Activated T-cell treated with anti-CD3 and anti-CD28 coated beads, Interleukin-2, amount 50 U/mL, for 4 hours (primary cell): Measurements from ENCODE around the gene PRAMEF11. TPM values are rescaled to one million over a fixed set of nuclear protein-coding genes. Genes with fewer than 3 reads are reported as not detected.
"Not testable (repeated sequence)": the region's sequence is repeated elsewhere in the genome, so short reads cannot be mapped to it uniquely, and the experiment has no call there.

ENCODE experiments used
- ATAC-seq, 2 donors: fragments of 200-7000 bp; cut with Tn5 transposase; one replicate each; pipeline ENCODE4 v1.10.0; 2021
- DNase-seq: peaks from one replicate; pipeline ENCODE4 v3.0.0-alpha.2; 2020
- H3K27me3 Mint-ChIP-seq: one replicate; pipeline ENCODE4 v1.8.0; 2021; ENCODE audit warnings: low read depth, mixed read lengths
- H3K36me3 Mint-ChIP-seq: one replicate; pipeline ENCODE4 v1.8.0; 2022; ENCODE audit warnings: mixed read lengths; ENCODE audit not compliant: insufficient read depth
- H3K4me1 Mint-ChIP-seq: one replicate; pipeline ENCODE4 v1.8.0; 2021; ENCODE audit warnings: low read depth, mixed read lengths
- H3K4me3 Mint-ChIP-seq: one replicate; pipeline ENCODE4 v1.8.0; 2021; ENCODE audit warnings: mild to moderate bottlenecking, moderate library complexity, mixed read lengths
- H3K9me3 Mint-ChIP-seq: one replicate; pipeline ENCODE4 v1.8.0; 2021; ENCODE audit warnings: mixed read lengths
- total RNA-seq, 3 donors: library from RNA; stranded (reverse); gene quantifications; one replicate each; pipeline ENCODE4 v1.2.1, GENCODE V29; 2021

Gene PRAMEF11
- total RNA-seq = not detected

DNA sequence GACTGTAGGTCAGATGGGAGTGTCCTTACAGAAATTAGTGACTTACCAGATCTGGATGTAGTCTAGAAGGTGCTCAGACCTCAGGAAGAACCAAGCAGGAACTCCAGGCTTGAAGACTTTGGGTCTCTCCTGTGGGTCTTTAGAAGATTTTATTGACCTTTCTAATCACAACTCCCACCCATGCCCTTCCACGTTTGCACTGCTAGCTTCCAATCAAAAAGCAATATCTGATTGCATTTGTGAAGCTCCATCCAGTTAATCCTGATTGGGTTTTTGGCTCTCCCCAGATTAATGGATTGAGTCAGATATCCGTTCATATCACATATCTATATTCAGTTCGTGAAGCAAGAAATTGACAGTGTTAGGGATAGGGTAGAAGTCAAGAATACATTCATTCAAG, at the start of gene PRAMEF11:
PRAMEF11 (minus strand) TSS at position 101 of the 400 bp plus-strand sequence. CDS start 2,621 bp downstream, outside the sequence.
- H3K9me3 Mint-ChIP-seq, H3K4me3 Mint-ChIP-seq, DNase-seq, H3K4me1 Mint-ChIP-seq, H3K36me3 Mint-ChIP-seq, ATAC-seq: not testable (repeated sequence)
- peaks cover 15% of the 10 kb centered on the region for H3K27me3 Mint-ChIP-seq

DNA sequence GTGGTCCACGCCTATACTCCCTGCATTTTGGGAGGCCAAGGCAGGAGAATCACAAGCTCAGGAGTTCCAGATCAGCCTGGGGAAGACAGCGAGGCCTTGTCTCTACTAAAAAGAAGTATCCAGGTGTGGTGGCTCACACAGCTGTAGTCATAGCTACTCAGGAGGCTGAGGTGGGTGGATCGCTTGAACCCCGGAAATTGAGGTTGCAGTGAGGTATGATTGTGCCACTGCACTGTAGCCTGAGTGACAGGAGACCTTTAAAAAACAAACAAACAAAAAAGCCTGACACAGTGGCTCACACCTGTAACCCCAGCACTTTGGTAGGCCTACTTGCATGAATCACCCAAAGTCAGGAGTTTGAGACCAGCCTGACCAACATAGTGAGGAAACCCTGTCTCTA, 47.2 kb upstream of the PRAMEF11 start:
- not testable (repeated sequence) for DNase-seq, H3K27me3 Mint-ChIP-seq, H3K4me3 Mint-ChIP-seq, ATAC-seq, H3K9me3 Mint-ChIP-seq, H3K4me1 Mint-ChIP-seq, H3K36me3 Mint-ChIP-seq

DNA sequence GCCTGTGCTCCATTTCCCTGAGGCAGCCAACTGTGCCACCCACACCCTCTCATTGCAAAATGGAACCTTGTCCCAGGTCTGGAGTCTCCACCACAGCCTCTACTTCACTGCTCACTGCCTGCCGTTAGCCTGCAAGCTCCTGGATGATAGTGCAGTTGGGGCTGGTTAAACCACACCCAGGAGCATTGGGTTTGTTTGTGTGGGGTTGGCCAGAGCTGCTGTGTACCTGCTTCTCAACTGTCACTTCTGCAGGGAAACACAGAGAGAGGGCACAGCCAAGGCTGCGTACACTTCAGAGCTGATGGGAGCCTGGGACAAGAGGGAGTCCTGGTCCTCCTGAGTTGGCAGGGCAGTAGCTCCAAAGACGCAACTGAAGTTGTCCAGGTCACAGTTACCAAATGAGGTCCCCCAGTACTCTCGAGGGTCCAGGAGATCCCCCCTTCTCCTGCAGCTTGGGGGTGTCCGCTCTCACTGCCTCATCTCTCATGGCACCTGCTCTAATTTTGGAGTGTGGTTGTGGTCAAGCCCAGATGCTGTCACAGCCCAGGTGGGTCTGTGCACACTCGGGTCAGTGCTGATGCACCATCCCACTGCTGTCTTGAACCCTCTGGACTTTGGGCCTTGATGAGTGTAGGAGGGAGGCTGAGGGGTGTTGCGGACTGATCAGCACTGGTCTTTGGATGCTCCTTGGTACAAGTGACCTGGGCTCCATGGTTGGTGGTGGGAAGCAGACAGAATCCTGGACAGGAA, 32.1 kb upstream of the PRAMEF11 start:
- not testable (repeated sequence) for DNase-seq, ATAC-seq, H3K4me1 Mint-ChIP-seq, H3K9me3 Mint-ChIP-seq, H3K4me3 Mint-ChIP-seq, H3K27me3 Mint-ChIP-seq, H3K36me3 Mint-ChIP-seq

DNA sequence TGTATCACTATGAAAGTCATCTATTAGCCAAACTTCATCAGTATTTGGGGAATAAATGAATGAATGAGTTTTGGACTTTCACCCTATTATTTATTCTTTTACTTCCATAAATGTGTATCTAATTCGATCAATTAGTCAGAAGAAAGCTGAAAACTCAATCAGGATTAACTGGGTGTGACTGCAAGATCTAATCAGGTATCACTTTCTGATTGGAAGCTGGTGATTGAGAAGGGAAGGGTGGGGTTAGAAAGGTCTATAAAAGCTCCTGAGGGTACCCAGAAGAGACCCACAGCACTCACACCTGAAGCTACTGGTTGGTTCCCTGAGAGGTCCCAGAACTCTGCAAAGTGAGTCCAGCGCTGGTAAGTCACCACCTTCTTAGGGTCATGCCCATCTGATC, 25.6 kb upstream of the PRAMEF11 start, which contains the start of gene PRAMEF2:
PRAMEF2 (plus strand) TSS at position 301 of the 400 bp plus-strand sequence. CDS start 1,924 bp downstream, outside the sequence.
- H3K9me3 Mint-ChIP-seq, DNase-seq, H3K4me3 Mint-ChIP-seq, ATAC-seq, H3K4me1 Mint-ChIP-seq, H3K36me3 Mint-ChIP-seq: not testable (repeated sequence)
- peaks cover 11% of the 10 kb centered on the region for H3K27me3 Mint-ChIP-seq

DNA sequence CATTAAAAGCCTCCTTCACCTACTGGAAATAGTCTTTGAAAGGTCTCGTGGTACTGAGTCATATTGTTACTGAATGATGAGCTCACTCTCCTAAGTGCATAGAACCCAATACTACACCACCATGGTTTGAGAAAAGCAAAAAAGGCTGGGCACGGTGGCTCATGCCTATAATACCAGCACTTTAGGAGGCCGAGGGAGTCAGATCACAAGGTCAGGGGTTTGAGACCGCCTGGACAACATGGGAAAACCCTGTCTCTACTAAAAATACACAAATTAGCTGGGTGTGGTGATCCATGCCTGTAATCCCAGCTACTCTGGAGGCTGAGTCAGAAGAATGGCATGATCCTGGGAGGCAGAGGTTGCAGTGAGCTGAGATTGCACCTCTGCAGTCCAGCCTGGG, 20.6 kb upstream of the PRAMEF11 start:
- no peaks in the 10 kb centered on the region for H3K4me1 Mint-ChIP-seq
- no peak for ATAC-seq
- H3K4me3 Mint-ChIP-seq = no peak overlapping the region
- H3K36me3 Mint-ChIP-seq = no peaks in the 10 kb centered on the region
- H3K27me3 Mint-ChIP-seq = peaks cover 22% of the 10 kb centered on the region
- no peaks in the 10 kb centered on the region for H3K9me3 Mint-ChIP-seq
- DNase-seq = no peak

DNA sequence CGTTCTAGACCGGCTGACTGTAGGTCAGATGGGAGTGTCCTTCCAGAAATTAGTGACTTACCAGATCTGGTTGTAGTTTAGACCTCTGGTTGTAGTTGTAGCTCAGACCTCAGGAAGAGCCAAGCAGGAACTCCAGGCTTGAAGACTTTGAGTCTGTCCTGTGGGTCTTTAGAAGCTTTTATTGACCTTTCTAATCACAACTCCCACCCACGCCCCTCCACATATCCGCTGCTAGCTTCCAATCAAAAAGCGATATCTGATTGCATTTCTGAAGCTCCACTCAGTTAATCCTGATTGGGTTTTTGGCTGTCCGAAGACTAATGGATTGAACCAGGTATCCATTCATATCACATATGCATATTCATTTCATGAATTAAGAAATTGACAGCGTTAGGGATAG, 17.4 kb upstream of the PRAMEF11 start, which contains the start of gene HNRNPCL1:
HNRNPCL1 (minus strand) TSS at position 101 of the 400 bp plus-strand sequence. CDS start 431 bp downstream, outside the sequence.
- DNase-seq, ATAC-seq, H3K4me3 Mint-ChIP-seq, H3K4me1 Mint-ChIP-seq, H3K36me3 Mint-ChIP-seq, H3K9me3 Mint-ChIP-seq: not testable (repeated sequence)
- peaks cover 18% of the 10 kb centered on the region for H3K27me3 Mint-ChIP-seq

DNA sequence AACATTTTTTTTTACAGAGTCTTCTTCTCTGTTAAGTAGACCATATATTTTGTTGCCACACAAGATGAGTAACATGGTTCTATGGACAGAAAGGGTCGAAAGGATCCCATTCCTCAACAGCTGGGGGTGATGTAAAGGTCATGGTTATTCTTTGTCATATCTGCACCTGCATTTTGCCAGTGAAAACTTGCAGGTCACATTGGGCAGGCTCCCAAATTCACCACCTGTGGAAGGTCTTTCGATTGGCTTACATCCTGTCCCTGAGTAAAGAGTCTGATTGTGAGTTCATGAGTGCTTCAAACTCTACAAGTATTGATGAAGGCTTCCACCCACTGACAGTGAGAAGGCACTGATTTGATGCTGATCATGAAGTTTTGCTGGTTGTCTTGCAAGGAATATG, 2.0 kb upstream of the PRAMEF11 start:
- not testable (repeated sequence) for ATAC-seq

DNA sequence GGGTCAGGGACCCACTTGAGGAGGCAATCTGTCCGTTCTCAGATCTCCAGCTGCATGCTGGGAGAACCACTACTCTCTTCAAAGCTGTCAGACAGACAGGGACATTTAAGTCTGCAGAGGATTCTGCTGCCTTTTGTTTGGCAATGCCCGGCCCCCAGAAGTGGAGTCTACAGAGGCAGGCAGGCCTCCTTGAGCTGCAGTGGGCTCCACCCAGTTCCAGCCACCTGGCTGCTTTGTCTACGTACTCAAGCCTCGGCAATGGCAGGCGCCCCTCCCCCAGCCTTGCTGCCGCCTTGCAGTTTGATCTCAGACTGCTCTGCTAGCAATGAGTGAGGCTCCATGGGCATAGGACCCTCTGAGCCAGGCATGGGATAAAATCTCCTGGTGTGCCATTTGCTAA, 12.1 kb downstream of the PRAMEF11 start:
- not testable (repeated sequence) for H3K4me3 Mint-ChIP-seq, H3K9me3 Mint-ChIP-seq, H3K4me1 Mint-ChIP-seq, ATAC-seq, DNase-seq, H3K36me3 Mint-ChIP-seq
- H3K27me3 Mint-ChIP-seq = peaks cover 22% of the 10 kb centered on the region

More for the DNA sequence above, 2.0 kb upstream of the PRAMEF11 start:
- H3K4me3 Mint-ChIP-seq, H3K36me3 Mint-ChIP-seq, H3K4me1 Mint-ChIP-seq, DNase-seq, H3K9me3 Mint-ChIP-seq: not testable (repeated sequence)
- peaks cover 16% of the 10 kb centered on the region for H3K27me3 Mint-ChIP-seq

DNA sequence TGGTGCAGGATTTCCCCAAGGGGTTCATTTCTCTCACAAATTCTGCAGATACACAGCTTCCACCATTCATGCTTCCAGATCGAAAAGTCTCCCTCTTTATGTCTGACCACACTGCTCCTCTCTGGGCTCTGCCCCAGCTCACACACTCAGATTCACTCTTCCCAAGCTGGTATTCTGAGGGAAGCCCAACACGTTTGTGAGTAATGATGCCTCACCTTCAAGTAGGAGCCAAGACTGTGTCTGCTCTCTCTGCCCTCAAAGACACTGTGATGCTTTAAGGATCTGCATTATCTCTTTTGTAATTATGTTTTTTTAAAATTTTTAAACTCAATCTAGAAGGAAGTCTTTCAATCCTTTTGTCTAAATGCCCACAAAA, 19.8 kb downstream of the PRAMEF11 start:
- Mint-ChIP-seq H3K27me3 (peaks cover 32% of the 10 kb centered on the region), H3K4me3 (no peak overlapping the region), H3K36me3 (no peaks in the 10 kb centered on the region), H3K4me1 (no peaks in the 10 kb centered on the region), H3K9me3 (peaks cover 2% of the 10 kb centered on the region)
- ATAC-seq (no peak), DNase-seq (no peak)

DNA sequence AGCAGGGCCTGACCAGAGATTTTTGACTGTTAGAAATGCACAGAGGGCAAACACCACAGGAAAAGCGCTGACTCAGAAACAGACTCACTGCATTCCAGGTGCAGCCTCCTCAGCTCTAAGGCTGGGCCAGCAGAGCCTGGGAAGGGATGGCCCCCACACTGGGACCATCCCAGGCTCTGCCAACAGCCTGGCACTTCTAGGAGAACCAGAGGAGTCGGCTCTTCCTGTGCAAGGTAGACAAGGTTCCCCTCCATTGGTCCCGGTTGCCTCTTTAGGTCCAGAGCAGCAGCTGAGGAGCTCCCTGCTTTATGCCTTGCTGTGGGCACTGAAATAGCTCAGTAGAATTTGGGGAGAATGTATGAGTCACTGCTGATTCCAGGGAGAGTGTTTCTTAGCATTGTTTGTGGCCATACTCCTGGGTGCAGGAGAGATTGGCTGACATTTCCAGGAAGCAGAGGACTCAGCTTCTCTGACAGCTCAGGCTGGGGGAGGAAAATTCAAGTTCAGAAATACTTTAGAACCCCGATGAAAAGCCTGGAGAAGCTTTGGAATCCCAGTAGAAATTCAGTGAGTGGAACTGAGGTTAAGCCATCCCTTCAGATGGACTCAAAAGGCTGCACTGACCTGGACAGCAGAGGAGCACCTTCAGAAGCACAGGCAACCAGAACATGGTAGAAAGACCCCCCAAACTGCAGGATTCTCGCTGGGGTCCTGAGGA, 20.4 kb downstream of the PRAMEF11 start:
- H3K4me1 Mint-ChIP-seq = no peaks in the 10 kb centered on the region
- ATAC-seq = no peak
- H3K36me3 Mint-ChIP-seq = no peaks in the 10 kb centered on the region

DNA sequence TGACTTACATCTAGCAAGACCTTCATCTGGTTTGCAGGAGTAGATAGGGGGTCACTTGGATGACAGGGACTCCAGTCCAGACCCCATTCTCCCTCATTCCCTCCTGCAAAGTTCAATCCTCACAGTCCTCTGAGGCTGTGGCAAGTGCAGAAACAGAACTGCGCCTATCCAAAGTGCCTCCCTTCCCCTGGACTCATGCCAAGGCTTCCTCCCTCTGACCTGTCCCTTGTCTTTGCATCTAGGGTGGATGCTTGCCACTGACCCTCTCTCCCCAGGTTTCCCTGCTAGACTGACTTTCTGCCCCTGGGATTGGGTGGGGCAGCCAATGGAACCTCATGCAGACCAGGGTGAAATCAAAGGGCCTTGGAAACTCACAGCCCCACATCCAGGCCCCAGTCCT, 21.3 kb downstream of the PRAMEF11 start:
- Mint-ChIP-seq H3K4me1 (no peaks in the 10 kb centered on the region), H3K36me3 (no peaks in the 10 kb centered on the region), H3K9me3 (peaks cover 7% of the 10 kb centered on the region), H3K4me3 (no peak overlapping the region), H3K27me3 (peaks cover 40% of the 10 kb centered on the region)
- ATAC-seq = no peak
- DNase-seq = no peak

More for the DNA sequence above, 20.4 kb downstream of the PRAMEF11 start:
- no peak for DNase-seq
- H3K9me3 Mint-ChIP-seq = peaks cover 2% of the 10 kb centered on the region
- no peak overlapping the region for H3K4me3 Mint-ChIP-seq
- peaks cover 33% of the 10 kb centered on the region for H3K27me3 Mint-ChIP-seq

DNA sequence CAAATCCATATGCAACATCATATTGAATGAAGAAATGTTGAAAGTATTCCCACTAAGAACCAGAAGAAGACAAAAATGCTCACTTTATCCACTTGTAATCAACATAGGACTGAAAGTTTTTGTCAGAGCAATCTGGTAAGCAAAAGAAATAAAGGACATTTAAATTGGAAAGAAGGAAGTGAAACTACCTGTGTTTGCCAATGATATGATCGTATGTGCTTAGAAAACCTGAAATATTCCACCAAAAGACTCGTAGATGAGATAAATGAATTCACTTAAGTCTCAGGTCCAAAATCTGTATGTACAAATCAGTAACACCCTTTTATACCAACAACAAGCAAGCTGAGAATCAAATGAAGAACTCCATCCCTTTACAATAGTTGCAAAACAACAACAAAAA, 31.5 kb downstream of the PRAMEF11 start:
- DNase-seq (no peak), ATAC-seq (no peak)
- Mint-ChIP-seq H3K4me1 (no peaks in the 10 kb centered on the region), H3K4me3 (no peak overlapping the region), H3K27me3 (peaks cover 7% of the 10 kb centered on the region), H3K36me3 (no peaks in the 10 kb centered on the region), H3K9me3 (peaks cover 9% of the 10 kb centered on the region)

DNA sequence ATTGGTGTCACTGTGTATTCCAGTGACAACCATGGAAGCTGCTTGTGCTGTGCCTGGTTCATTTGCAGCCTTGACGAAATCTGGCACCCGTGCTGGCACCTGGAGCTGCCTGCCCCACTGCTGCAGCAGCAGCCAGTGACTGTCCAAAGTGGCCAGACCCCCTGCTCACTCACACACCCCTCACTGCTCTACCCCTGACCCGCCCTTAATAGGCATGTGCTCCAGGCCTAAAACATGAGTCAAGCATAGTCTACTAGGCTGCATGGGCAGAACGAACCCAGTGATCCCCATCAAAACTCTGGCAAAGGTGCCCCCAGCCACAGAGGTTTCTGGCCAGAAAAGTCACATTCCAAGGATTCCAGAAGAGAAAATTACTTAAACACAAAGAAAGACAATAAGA, 32.3 kb downstream of the PRAMEF11 start:
- ATAC-seq (no peak), DNase-seq (no peak)
- H3K4me3 Mint-ChIP-seq = no peak overlapping the region
- peaks cover 4% of the 10 kb centered on the region for H3K9me3 Mint-ChIP-seq
- no peaks in the 10 kb centered on the region for H3K36me3 Mint-ChIP-seq
- H3K27me3 Mint-ChIP-seq = peaks cover 2% of the 10 kb centered on the region
- H3K4me1 Mint-ChIP-seq = no peaks in the 10 kb centered on the region

DNA sequence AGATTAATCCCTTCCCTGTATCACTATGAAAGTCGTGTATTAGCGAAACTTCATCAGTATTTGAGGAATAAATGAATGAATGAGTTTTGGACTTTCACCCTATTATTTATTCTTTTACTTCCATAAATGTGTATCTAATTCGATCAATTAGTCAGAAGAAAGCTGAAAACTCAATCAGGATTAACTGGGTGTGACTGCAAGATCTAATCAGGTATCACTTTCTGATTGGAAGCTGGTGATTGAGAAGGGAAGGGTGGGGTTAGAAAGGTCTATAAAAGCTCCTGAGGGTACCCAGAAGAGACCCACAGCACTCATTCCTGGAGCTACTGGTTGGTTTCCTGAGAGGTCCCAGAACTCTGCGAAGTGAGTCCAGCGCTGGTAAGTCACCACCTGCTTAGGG, 40.1 kb downstream of the PRAMEF11 start, which contains the start of gene PRAMEF1:
PRAMEF1 (plus strand) TSS at position 301 of the 400 bp plus-strand sequence. CDS start 1,831 bp downstream, outside the sequence.
- not testable (repeated sequence) for H3K36me3 Mint-ChIP-seq, H3K27me3 Mint-ChIP-seq, H3K4me1 Mint-ChIP-seq, H3K9me3 Mint-ChIP-seq, ATAC-seq, DNase-seq, H3K4me3 Mint-ChIP-seq
